Fibroblast of pulmonary artery (primary cell): ENCODE results near the gene PCARE.

Source experiments
- DNase-seq: peaks from one replicate; pipeline ENCODE4 v3.0.0-alpha.2; 2010; ENCODE audit warnings: low read depth
- H3K4me3 ChIP-seq: replicated peaks from 2 replicates; pipeline ENCODE4 v1.5.1; 2011; ENCODE audit warnings: low read depth, mild to moderate bottlenecking, control low read depth, low read length, moderate library complexity
- CTCF ChIP-seq: IDR thresholded peaks from 2 replicates; pipeline ENCODE4 v1.5.1; 2011; ENCODE audit warnings: mild to moderate bottlenecking, control low read depth, low read length, inconsistent platforms; ENCODE audit errors: missing control alignments

The PCARE gene

GRCh38 chr2:29012211-29012681, 62.1 kb downstream of the PCARE start:
- DNase-seq = peak; percentile 47
- H3K4me3 ChIP-seq = no peak overlapping the region
- TF ChIP-seq CTCF = no peak
